HepG2 (cell line): Measurements from ENCODE around the gene UQCRC2. TPM values are rescaled to one million over a fixed set of nuclear protein-coding genes. Genes with fewer than 3 reads are reported as not detected.

ENCODE experiments used
- ATAC-seq: fragments of 200-7000 bp; cut with Tn5 transposase; 3 replicates; pipeline ENCODE4 v1.9.1; 2020; ENCODE audit warnings: mild to moderate bottlenecking, moderate library complexity
- BruUV-seq: library from RNA; stranded (reverse); fragments of 400-500 nt; replicated peaks from 2 replicates; lab custom pipeline; 2021; lab: Mats Ljungman, UMichigan
- CTCF ChIA-PET: fragments of 300-600 bp; formaldehyde crosslinking; extraction: SDS; loops from one replicate; lab custom pipeline; 2021; ENCODE audit warnings: low total read pairs, inconsistent platforms, low intra/inter-chr PET ratio; lab: Yijun Ruan, JAX
- POLR2A ChIA-PET: fragments of 350-600 bp; sonication (Branson Sonifier 250); formaldehyde crosslinking; loops from one replicate; lab custom pipeline; 2020; ENCODE audit warnings: antibody characterized with exemption, inconsistent platforms; lab: Yijun Ruan, JAX
- DNase-seq: peaks from one replicate; pipeline ENCODE4 v3.0.0-alpha.2; 2015; ENCODE audit warnings: low spot score
- FAIRE-seq: peaks from 3 replicates; lab custom pipeline; 2011; peaks lifted over from hg19 to GRCh38; lab: Jason Lieb, UNC
- H2AFZ ChIP-seq: one replicate; pipeline ENCODE4 v1.6.1; 2011; ENCODE audit warnings: low read length, inconsistent platforms
- H3K27ac ChIP-seq: fragments of 300-600 bp; 3 replicates; pipeline ENCODE4 v1.8.0; 2011; ENCODE audit warnings: mixed run types, mild to moderate bottlenecking, mixed read lengths, low read length, inconsistent platforms; ENCODE audit not compliant: insufficient read depth; ENCODE audit errors: extremely low read length
- H3K27me3 ChIP-seq, 2 experiments: fragments of 200-600 bp in 1 of 2; 2 replicates in 1 of 2; 3 replicates in 1 of 2; pipeline versions ENCODE4 v1.6.0 to v1.8.0; 2011; ENCODE audit warnings: low read length in 2 of 2, mild to moderate bottlenecking in 2 of 2, moderate library complexity in 2 of 2, inconsistent platforms in 1 of 2; ENCODE audit not compliant: insufficient read depth in 2 of 2, control insufficient read depth in 1 of 2
- H3K36me3 ChIP-seq, 2 experiments: fragments of 200-600 bp in 1 of 2; replicated peaks in 1 of 2; 2 replicates in 1 of 2; 3 replicates in 1 of 2; pipeline versions ENCODE4 v1.5.1 to v1.8.0; 2011; ENCODE audit warnings: low read length in 2 of 2, inconsistent platforms in 1 of 2; ENCODE audit not compliant: insufficient read depth in 2 of 2, control insufficient read depth in 1 of 2
- H3K4me1 ChIP-seq: 2 replicates; pipeline ENCODE4 v1.5.1; 2012; ENCODE audit warnings: low read length, inconsistent platforms; ENCODE audit not compliant: insufficient read depth
- H3K4me2 ChIP-seq: 2 replicates; pipeline ENCODE4 v1.6.0; 2011; ENCODE audit warnings: low read depth, low read length, inconsistent platforms
- H3K4me3 ChIP-seq, 3 experiments: fragments of 200-600 bp in 1 of 3; sonication (generic), shearing (Covaris generic) in 1 of 3; replicated peaks in 1 of 3; 2 replicates each; pipeline ENCODE4 v1.5.1; 2011 to 2016; ENCODE audit warnings: low read length in 3 of 3, inconsistent platforms in 2 of 3, low read depth in 2 of 3, mild to moderate bottlenecking in 2 of 3, control low read depth in 1 of 3, mixed read lengths in 1 of 3; ENCODE audit not compliant: insufficient read depth in 1 of 3
- H3K79me2 ChIP-seq: one replicate; pipeline ENCODE4 v1.6.1; 2011; ENCODE audit warnings: low read length, inconsistent platforms; ENCODE audit not compliant: insufficient read depth
- H3K9ac ChIP-seq: 2 replicates; pipeline ENCODE4 v1.6.0; 2011; ENCODE audit warnings: mild to moderate bottlenecking, low read depth, low read length, inconsistent platforms; ENCODE audit not compliant: insufficient read depth
- H3K9me3 ChIP-seq: 2 replicates; pipeline ENCODE4 v1.5.1; 2012; ENCODE audit warnings: mild to moderate bottlenecking, low read length
- H4K20me1 ChIP-seq: 2 replicates; pipeline ENCODE4 v1.6.0; 2011; ENCODE audit warnings: inconsistent platforms, mild to moderate bottlenecking, low read length, moderate library complexity; ENCODE audit not compliant: insufficient read depth
- AGO1 ChIP-seq: fragments of 200-400 bp; formaldehyde crosslinking; IDR thresholded peaks from 2 replicates; pipeline ENCODE4 v1.6.1; 2017; ENCODE audit warnings: mild to moderate bottlenecking, low read depth, low read length, moderate library complexity; ENCODE audit not compliant: poor library complexity, severe bottlenecking
- CBX1 ChIP-seq: IDR thresholded peaks from one replicate; pipeline ENCODE4 v1.6.1; 2016; ENCODE audit warnings: antibody characterized with exemption, low read depth
- FLYWCH1 ChIP-seq: sonication (generic); formaldehyde crosslinking; IDR thresholded peaks from 2 replicates; pipeline ENCODE4 v1.8.1; 2023; ENCODE audit warnings: mild to moderate bottlenecking, missing genetic modification reagents
- FOXP1 ChIP-seq, 2 experiments: fragments of 450-650 bp in 1 of 2; IDR thresholded peaks; 2 replicates each; pipeline ENCODE4 v1.6.1; 2017 to 2018; ENCODE audit warnings: antibody characterized with exemption in 1 of 2
- NAIF1 ChIP-seq: sonication (generic); formaldehyde crosslinking; IDR thresholded peaks from 2 replicates; pipeline ENCODE4 v1.5.0; 2020; ENCODE audit warnings: mild to moderate bottlenecking, missing genetic modification reagents, borderline replicate concordance
- RORA ChIP-seq: sonication (generic); formaldehyde crosslinking; IDR thresholded peaks from 2 replicates; pipeline ENCODE4 v1.5.0; 2020; ENCODE audit warnings: mild to moderate bottlenecking, missing genetic modification reagents, moderate library complexity
- ZFP82 ChIP-seq: sonication (generic); formaldehyde crosslinking; IDR thresholded peaks from 2 replicates; pipeline ENCODE4 v1.5.1; 2020; ENCODE audit warnings: mild to moderate bottlenecking, missing genetic modification reagents, borderline replicate concordance
- ZNF597 ChIP-seq: sonication (generic); formaldehyde crosslinking; IDR thresholded peaks from 2 replicates; pipeline ENCODE4 v1.5.0; 2020; ENCODE audit warnings: missing genetic modification reagents
- ZNF772 ChIP-seq: sonication (generic); formaldehyde crosslinking; IDR thresholded peaks from 2 replicates; pipeline ENCODE4 v1.5.0; 2020; ENCODE audit warnings: mild to moderate bottlenecking, missing genetic modification reagents
- ZSCAN22 ChIP-seq: sonication (generic); formaldehyde crosslinking; IDR thresholded peaks from 2 replicates; pipeline ENCODE4 v1.4.0; 2020; ENCODE audit warnings: mild to moderate bottlenecking, missing genetic modification reagents
- WGBS: methylation state at CpG from one replicate; pipeline ENCODE4 v1.1.6; 2017; ENCODE audit warnings: low lambda C conversion rate; 5-methylcytosine and 5-hydroxymethylcytosine counted together
- in situ Hi-C: cut with HindIII; loops from 2 replicates; pipeline ENCODE4 v1.10.0; 2017; ENCODE audit warnings: low pct_unique_long_range_greater_than_20kb; ENCODE audit not compliant: extremely low pct_ligation_motif_present
- intact Hi-C: fragments of 100-400 bp; cut with micrococcal nuclease; formaldehyde crosslinking; loops from one replicate; pipeline ENCODE4 v1.10.0; 2022; ENCODE audit not compliant: unreplicated experiment
- polyA plus RNA-seq, 8 experiments: library from polyadenylated mRNA; depleted of rRNA in 3 of 8; stranded (reverse) in 7 of 8; unstranded in 1 of 8; fragments of >200 nt; fragmentation: Illumina TruSeq in 4 of 8; extraction: Trizol in 4 of 8; gene quantifications; 2 replicates each; pipeline versions ENCODE4 v1.2.1 to v1.2.3, GENCODE V29; 2011 to 2016; ENCODE audit warnings: low read depth in 4 of 8, missing spikeins in 1 of 8, mixed read lengths in 1 of 8; ENCODE audit not compliant: insufficient read depth in 1 of 8
- total RNA-seq, 5 experiments: library from RNA; depleted of rRNA; stranded (reverse); fragments of >200 nt; fragmentation: Illumina TruSeq; extraction: Trizol; gene quantifications; 2 replicates each; pipeline ENCODE4 v1.2.3, GENCODE V29; 2016; ENCODE audit warnings: low read depth in 1 of 5
- TF ChIP-seq, protein P1 (sequence below): sonication (generic); formaldehyde crosslinking; conservative IDR thresholded peaks from 2 replicates; pipeline ENCODE4 v1.8.0; 2022; ENCODE audit warnings: low read depth, missing genetic modification reagents
- TF ChIP-seq, protein P2 (sequence below): sonication (generic); formaldehyde crosslinking; IDR thresholded peaks from 2 replicates; pipeline ENCODE4 v1.4.0; 2020; ENCODE audit warnings: mild to moderate bottlenecking, missing genetic modification reagents
- TF ChIP-seq, protein P3 (sequence below): sonication (generic); formaldehyde crosslinking; IDR thresholded peaks from 2 replicates; pipeline ENCODE4 v1.4.0; 2020; ENCODE audit warnings: missing genetic modification reagents

The UQCRC2 gene
- total and polyA plus RNA-seq, 2 of the 13 experiments (the other 11 are each of a cell fraction or from before 2014, with no cell fraction given) = 442 to 536 TPM

GRCh38 chr16:22006636-22007035, 53.5 kb downstream of the UQCRC2 start:
- 11% methylated on average over 6 of the region's 6 CpGs for WGBS
- Histone ChIP-seq H3K4me2 (peak overlapping the region; percentile 100), H3K36me3 (no peaks in the 10 kb centered on the region), H2AFZ (no peak overlapping the region), H3K9ac (peak overlapping the region; percentile 79; the same call in 1 of the 2 replicates), H3K4me1 (peaks cover 48% of the 10 kb centered on the region), H3K27ac (no peak overlapping the region), H3K79me2 (peaks cover 30% of the 10 kb centered on the region), H4K20me1 (0 out of 2 replicates have a peak, but pooled peaks cover 6% of the 10 kb centered on the region), H3K9me3 (no peaks in the 10 kb centered on the region), H3K4me3 (peak overlapping the region; percentile 94 to 98 (median 98)), H3K27me3 (peaks cover 0 to 11% of the 10 kb centered on the region in 2 experiments; a peak in 1 of 5 replicates)
- DNase-seq (no peak), ATAC-seq (no peak), FAIRE-seq (no peak)
- intact Hi-C loops = no loop called here
- in situ Hi-C loops = no loop called here
- ChIA-PET CTCF (no interaction called here), POLR2A (interaction anchor here (1.8 to 3.7 kb wide), 6 partner anchors 20 to 185 kb away, joined by 4 to 40 read pairs (median 16); partner anchors contain the start of gene UQCRC2)
- TSS peak; percentile 87 for BruUV-seq
- TF ChIP-seq ZFP82 (CRISPR knock-in tag) = no peak
- TF ChIP-seq AGO1 = no peak
- no peak for TF ChIP-seq ZSCAN22 (CRISPR knock-in tag)
- no peak for TF ChIP-seq FOXP1 (IDR thresholded peaks at IDR 0.05)
- no peak for TF ChIP-seq FOXP1 (CRISPR knock-in tag; IDR thresholded peaks at IDR 0.05)
- TF ChIP-seq ZNF772 (CRISPR knock-in tag) = no peak
- TF ChIP-seq FLYWCH1 = no peak
- 0 out of 2 replicates have a peak, but pooled peaks have one; percentile 28 for TF ChIP-seq NAIF1 (CRISPR knock-in tag)
- TF ChIP-seq, protein P1, sequence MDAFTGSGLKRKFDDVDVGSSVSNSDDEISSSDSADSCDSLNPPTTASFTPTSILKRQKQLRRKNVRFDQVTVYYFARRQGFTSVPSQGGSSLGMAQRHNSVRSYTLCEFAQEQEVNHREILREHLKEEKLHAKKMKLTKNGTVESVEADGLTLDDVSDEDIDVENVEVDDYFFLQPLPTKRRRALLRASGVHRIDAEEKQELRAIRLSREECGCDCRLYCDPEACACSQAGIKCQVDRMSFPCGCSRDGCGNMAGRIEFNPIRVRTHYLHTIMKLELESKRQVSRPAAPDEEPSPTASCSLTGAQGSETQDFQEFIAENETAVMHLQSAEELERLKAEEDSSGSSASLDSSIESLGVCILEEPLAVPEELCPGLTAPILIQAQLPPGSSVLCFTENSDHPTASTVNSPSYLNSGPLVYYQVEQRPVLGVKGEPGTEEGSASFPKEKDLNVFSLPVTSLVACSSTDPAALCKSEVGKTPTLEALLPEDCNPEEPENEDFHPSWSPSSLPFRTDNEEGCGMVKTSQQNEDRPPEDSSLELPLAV (CRISPR knock-in tag) = no peak
- TF ChIP-seq, protein P2, sequence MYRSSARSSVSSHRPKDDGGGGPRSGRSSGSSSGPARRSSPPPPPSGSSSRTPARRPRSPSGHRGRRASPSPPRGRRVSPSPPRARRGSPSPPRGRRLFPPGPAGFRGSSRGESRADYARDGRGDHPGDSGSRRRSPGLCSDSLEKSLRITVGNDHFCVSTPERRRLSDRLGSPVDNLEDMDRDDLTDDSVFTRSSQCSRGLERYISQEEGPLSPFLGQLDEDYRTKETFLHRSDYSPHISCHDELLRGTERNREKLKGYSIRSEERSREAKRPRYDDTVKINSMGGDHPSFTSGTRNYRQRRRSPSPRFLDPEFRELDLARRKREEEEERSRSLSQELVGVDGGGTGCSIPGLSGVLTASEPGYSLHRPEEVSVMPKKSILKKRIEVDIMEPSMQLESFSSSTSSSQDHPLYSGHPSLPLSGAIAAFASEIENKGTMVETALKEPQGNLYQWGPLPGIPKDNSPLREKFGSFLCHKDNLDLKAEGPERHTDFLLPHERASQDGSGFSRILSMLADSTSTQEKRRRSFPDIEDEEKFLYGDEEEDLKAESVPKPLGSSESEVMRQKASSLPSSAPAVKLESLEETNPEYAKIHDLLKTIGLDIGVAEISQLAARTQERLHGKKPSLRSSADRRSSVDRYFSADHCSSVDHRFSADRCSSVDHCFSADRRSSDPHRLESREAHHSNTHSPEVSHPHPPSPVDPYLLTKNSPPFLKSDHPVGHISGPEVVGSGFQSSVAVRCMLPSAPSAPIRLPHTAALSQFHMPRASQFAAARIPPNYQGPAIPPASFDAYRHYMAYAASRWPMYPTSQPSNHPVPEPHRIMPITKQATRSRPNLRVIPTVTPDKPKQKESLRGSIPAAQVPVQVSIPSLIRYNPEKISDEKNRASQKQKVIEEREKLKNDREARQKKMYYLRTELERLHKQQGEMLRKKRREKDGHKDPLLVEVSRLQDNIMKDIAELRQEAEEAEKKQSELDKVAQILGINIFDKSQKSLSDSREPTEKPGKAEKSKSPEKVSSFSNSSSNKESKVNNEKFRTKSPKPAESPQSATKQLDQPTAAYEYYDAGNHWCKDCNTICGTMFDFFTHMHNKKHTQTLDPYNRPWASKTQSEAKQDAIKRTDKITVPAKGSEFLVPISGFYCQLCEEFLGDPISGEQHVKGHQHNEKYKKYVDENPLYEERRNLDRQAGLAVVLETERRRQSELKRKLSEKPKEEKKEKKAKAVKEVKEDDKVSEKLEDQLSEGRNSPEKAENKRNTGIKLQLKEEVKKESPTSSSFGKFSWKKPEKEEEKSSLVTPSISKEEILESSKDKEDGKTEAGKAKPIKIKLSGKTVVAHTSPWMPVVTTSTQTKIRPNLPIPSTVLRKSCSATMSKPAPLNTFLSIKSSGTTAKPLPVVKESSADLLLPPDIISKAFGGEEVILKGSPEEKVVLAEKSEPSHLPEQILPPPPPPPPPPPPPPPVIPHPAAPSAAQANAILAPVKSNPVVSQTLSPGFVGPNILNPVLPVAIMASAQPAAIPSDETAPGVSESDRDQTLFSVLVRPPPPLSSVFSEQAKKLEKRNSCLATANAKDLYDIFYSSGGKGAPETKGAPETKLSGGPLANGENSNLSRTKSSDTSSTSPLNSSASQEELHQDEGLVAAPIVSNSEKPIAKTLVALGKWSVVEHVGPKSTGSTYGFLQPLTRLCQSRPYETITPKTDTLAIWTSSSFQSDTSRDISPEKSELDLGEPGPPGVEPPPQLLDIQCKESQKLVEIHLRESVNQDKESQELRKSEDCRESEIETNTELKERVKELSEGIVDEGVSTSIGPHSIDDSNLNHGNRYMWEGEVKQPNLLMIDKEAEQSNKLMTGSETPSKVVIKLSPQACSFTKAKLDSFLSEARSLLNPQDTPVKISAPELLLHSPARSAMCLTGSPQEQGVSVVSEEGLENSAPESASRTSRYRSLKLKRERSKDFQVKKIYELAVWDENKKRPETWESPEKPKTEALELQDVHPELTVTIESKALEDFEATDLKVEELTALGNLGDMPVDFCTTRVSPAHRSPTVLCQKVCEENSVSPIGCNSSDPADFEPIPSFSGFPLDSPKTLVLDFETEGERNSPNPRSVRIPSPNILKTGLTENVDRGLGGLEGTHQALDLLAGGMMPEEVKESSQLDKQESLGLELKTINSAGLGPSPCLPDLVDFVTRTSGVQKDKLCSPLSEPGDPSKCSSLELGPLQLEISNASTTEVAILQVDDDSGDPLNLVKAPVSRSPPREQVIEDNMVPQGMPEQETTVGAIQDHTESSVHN (CRISPR knock-in tag) = no peak
- no peak for TF ChIP-seq ZNF597 (CRISPR knock-in tag)
- TF ChIP-seq, protein P3, sequence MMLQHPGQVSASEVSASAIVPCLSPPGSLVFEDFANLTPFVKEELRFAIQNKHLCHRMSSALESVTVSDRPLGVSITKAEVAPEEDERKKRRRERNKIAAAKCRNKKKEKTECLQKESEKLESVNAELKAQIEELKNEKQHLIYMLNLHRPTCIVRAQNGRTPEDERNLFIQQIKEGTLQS (CRISPR knock-in tag) = no peak
- TF ChIP-seq RORA (CRISPR knock-in tag) = no peak
- TF ChIP-seq CBX1 = no peak
